Thyroid gland (tissue), 4 donors: ENCODE results near the gene SLC9A4.

ENCODE experiments used
- CTCF ChIP-seq, 6 experiments: fragments of 200-600 bp in 3 of 6; fragments of 450-650 bp in 3 of 6; sonication (generic) in 3 of 6; IDR thresholded peaks; one replicate each; pipeline ENCODE4 v1.5.1; 2016 to 2019; ENCODE audit warnings: antibody characterized with exemption in 6 of 6, mild to moderate bottlenecking in 2 of 6, inconsistent platforms in 1 of 6, moderate library complexity in 1 of 6
- POLR2A ChIP-seq, 2 donors: fragments of 450-650 bp; IDR thresholded peaks; one replicate each; pipeline ENCODE4 v1.6.1; 2017; ENCODE audit warnings: antibody characterized with exemption in 2 of 2, mild to moderate bottlenecking in 2 of 2, moderate library complexity in 1 of 2

- TF ChIP-seq CTCF (IDR thresholded peaks at IDR 0.05) (no peak), POLR2A (IDR thresholded peaks at IDR 0.05) (no peak)
Observed at GRCh38 chr2:102428573-102428972, 44.5 kb upstream of the SLC9A4 start.
